Measurements from ENCODE around the gene VPS33B.

DNA sequence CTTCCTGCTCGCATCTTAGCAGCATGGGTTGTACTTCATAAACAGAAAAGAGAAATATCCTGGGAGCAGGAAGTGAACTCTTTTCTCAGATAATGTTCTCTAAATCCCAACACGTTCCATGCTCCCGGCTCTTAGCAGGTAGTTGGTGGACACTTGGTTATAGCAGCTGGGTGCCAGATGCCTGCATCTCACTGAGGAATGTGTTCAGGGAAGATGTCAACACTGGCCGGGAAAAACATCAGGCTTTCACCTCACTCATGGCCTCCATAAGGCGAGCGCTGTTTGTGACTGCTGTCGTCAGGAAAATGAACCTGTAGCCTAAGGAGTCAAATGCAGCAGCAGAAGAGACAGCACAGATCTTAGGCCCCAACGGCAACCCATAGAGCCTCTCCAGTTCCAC lies 23.7 kb downstream of the VPS33B start:
- TF ChIP-seq, protein P1, sequence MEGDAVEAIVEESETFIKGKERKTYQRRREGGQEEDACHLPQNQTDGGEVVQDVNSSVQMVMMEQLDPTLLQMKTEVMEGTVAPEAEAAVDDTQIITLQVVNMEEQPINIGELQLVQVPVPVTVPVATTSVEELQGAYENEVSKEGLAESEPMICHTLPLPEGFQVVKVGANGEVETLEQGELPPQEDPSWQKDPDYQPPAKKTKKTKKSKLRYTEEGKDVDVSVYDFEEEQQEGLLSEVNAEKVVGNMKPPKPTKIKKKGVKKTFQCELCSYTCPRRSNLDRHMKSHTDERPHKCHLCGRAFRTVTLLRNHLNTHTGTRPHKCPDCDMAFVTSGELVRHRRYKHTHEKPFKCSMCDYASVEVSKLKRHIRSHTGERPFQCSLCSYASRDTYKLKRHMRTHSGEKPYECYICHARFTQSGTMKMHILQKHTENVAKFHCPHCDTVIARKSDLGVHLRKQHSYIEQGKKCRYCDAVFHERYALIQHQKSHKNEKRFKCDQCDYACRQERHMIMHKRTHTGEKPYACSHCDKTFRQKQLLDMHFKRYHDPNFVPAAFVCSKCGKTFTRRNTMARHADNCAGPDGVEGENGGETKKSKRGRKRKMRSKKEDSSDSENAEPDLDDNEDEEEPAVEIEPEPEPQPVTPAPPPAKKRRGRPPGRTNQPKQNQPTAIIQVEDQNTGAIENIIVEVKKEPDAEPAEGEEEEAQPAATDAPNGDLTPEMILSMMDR (IDR thresholded peaks at IDR 0.05) = no peak
- no peak for TF ChIP-seq POLR2A (IDR thresholded peaks at IDR 0.05)

All from testis (tissue), 2 donors.